Measurements from ENCODE around the gene COL18A1.
A peak's percentile ranks its signal among the peaks of the same experiment; 100 is the strongest.

COL18A1 gene

DNA sequence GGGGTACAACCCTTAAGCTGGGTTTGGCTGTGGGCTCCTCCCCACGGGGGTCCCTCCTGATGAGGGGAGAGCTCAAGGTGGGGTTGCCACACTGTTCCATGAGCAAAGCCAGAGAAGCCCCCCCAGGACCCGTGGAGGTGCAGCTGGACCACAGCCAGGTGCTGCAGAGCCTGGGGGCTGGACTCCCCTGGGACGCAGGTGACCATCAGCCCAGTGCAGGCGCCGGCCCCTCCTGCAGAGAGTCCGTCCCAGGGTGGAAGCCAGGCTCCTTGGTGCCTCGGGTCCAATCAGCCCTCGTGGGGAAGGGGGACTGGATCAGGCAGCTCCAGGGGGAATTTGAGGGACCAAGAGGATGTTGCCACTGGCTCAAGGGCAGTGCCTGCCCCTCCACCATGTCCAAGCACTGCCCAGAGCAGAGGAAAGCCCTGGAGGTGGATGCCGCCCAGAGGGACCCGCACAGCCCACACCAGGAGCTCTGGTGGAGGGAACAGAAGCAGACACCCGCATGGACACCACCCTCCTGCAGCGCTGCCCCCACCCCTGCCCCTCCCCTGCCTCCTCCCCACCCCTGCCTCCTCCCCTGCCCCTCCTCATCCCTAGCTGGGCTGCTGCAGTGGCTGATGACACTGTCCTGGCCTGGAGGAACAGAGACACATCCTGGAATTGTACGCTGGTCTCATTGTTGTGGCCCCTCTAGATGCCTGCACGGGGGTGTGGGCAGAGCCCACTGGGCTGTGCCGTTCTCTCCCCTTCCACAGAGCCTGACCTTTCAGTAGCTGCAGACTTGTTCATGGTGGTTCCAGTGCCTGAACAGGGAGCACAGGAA is 30.8 kb upstream of the COL18A1 start:
- POLR2A ChIA-PET (ENCODE audit: low non-redundant PET): no interaction called here
- CTCF ChIA-PET: no interaction called here
- H3K27ac ChIP-seq: peak overlapping the region; percentile 70; the same call in 1 of the 2 replicates
- no peak for DNase-seq (ENCODE audit: low spot score)
- TF ChIP-seq, protein P1, sequence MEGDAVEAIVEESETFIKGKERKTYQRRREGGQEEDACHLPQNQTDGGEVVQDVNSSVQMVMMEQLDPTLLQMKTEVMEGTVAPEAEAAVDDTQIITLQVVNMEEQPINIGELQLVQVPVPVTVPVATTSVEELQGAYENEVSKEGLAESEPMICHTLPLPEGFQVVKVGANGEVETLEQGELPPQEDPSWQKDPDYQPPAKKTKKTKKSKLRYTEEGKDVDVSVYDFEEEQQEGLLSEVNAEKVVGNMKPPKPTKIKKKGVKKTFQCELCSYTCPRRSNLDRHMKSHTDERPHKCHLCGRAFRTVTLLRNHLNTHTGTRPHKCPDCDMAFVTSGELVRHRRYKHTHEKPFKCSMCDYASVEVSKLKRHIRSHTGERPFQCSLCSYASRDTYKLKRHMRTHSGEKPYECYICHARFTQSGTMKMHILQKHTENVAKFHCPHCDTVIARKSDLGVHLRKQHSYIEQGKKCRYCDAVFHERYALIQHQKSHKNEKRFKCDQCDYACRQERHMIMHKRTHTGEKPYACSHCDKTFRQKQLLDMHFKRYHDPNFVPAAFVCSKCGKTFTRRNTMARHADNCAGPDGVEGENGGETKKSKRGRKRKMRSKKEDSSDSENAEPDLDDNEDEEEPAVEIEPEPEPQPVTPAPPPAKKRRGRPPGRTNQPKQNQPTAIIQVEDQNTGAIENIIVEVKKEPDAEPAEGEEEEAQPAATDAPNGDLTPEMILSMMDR (conservative IDR thresholded peaks at IDR 0.05; ENCODE audit: low read depth): no peak

DNA sequence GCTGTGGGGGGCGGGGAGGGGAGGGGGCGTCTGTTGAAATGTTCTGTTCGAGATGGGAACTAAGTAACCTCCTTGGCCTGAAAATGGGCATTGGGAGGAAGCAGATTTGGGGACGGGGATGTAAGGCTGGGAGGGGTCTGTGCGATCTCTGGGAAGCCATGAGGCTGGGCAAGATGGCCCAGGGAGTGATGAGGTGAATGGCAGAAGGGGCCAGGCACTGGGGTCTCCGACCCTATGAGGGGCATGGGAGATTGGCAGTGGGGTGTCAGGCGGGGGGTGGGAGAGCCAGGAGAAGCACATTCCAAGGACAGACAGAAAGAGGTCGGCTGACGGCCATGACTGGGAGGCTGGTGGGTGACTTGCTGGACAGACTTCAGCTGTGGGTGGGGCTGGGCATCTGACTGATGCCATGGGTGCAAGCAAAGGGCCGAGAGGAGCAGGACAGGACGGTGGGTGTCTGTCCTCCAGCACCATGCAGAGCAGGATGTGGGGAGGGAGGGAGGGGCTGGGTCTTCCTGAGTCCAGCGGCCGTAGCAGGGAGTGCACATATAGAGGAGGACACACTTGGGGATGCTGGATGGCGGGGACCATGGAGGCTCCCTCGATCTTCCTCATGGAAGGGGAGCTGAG is 30.0 kb upstream of the COL18A1 start:
- no peak for DNase-seq (ENCODE audit: low spot score)
- ChIA-PET POLR2A (ENCODE audit: low non-redundant PET) (no interaction called here), CTCF (no interaction called here)
- TF ChIP-seq, protein P1 (conservative IDR thresholded peaks at IDR 0.05; ENCODE audit: low read depth): no peak
- no peak overlapping the region for H3K27ac ChIP-seq

GRCh38 chr21:45376459-45377324 is 28.3 kb upstream of the COL18A1 start:
- POLR2A ChIA-PET (ENCODE audit: low non-redundant PET): no interaction called here
- no peak for DNase-seq (ENCODE audit: low spot score)
- CTCF ChIA-PET: no interaction called here
- TF ChIP-seq, protein P1 (conservative IDR thresholded peaks at IDR 0.05; ENCODE audit: low read depth): no peak
- no peak overlapping the region for H3K27ac ChIP-seq

DNA sequence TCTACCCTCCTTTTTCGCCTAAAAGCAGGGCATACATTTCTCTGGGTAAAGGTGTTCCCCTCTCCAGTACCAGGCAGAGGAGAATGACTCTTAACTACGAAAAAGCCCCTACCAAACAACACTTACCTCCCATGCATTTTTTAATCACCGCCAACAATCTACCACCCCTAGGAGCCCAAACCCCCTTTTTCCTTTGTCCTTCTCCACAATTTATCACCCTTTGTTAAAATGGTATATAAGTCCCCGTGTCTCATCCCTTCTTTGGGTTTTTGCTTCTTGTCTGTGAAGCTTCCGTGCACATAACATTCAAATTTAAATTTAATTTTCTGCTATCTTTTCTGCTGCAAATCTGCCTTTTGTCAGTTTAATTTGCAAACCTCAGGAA is 27.6 kb upstream of the COL18A1 start:
- no peak for DNase-seq (ENCODE audit: low spot score)
- no peak overlapping the region for H3K27ac ChIP-seq
- ChIA-PET POLR2A (ENCODE audit: low non-redundant PET) (no interaction called here), CTCF (no interaction called here)
- TF ChIP-seq, protein P1 (conservative IDR thresholded peaks at IDR 0.05; ENCODE audit: low read depth): no peak

GRCh38 chr21:45377866-45378257 is 27.1 kb upstream of the COL18A1 start:
- DNase-seq (ENCODE audit: low spot score): no peak
- ChIA-PET POLR2A (ENCODE audit: low non-redundant PET) (no interaction called here), CTCF (no interaction called here)
- TF ChIP-seq, protein P1 (conservative IDR thresholded peaks at IDR 0.05; ENCODE audit: low read depth): no peak
- H3K27ac ChIP-seq: no peak overlapping the region

GRCh38 chr21:45378258-45378966 is 26.6 kb upstream of the COL18A1 start:
- H3K27ac ChIP-seq: no peak overlapping the region
- ChIA-PET POLR2A (ENCODE audit: low non-redundant PET) (no interaction called here), CTCF (no interaction called here)
- TF ChIP-seq, protein P1 (conservative IDR thresholded peaks at IDR 0.05; ENCODE audit: low read depth): no peak
- no peak for DNase-seq (ENCODE audit: low spot score)

Data from RWPE1 (cell line).